Measurements from ENCODE around the gene NPEPPS. TPM values are rescaled to one million over a fixed set of nuclear protein-coding genes. Genes with fewer than 3 reads are reported as not detected.

Gene NPEPPS
- total and polyA plus RNA-seq, 2 of the 13 experiments (the other 11 are each of a cell fraction or from before 2014, with no cell fraction given): 53.5 to 127 TPM

GRCh38 chr17:47636273-47637030, 105.5 kb downstream of the NPEPPS start:
- H3K4me3 ChIP-seq (replicated peaks in 1 of 3; ENCODE audit: insufficient read depth in 1 of 3, low read depth in 2 of 3, low read length in 3 of 3): no peak overlapping the region
- H3K27ac ChIP-seq (ENCODE audit: extremely low read length, insufficient read depth, low read length): no peak overlapping the region
- H3K36me3 ChIP-seq (replicated peaks in 1 of 2; ENCODE audit: control insufficient read depth in 1 of 2, insufficient read depth in 2 of 2, low read length in 2 of 2): no peaks in the 10 kb centered on the region; a peak in 1 of 5 replicates

GRCh38 chr17:47638903-47639302, 108.0 kb downstream of the NPEPPS start:
- DNase-seq (ENCODE audit: low spot score) (no peak), FAIRE-seq (no peak), ATAC-seq (no peak)
- Histone ChIP-seq H2AFZ (ENCODE audit: low read length) (no peak overlapping the region), H3K9ac (ENCODE audit: insufficient read depth, low read depth, low read length) (no peak overlapping the region), H3K79me2 (ENCODE audit: insufficient read depth, low read length) (no peaks in the 10 kb centered on the region), H4K20me1 (ENCODE audit: insufficient read depth, low read length) (no peaks in the 10 kb centered on the region), H3K4me1 (ENCODE audit: insufficient read depth, low read length) (no peaks in the 10 kb centered on the region), H3K9me3 (ENCODE audit: low read length) (no peaks in the 10 kb centered on the region), H3K4me2 (ENCODE audit: low read depth, low read length) (no peak overlapping the region), H3K27me3 (ENCODE audit: control insufficient read depth in 1 of 2, insufficient read depth in 2 of 2, low read length in 2 of 2) (no peaks in the 10 kb centered on the region), H3K27ac (ENCODE audit: extremely low read length, insufficient read depth, low read length) (no peak overlapping the region), H3K36me3 (replicated peaks in 1 of 2; ENCODE audit: control insufficient read depth in 1 of 2, insufficient read depth in 2 of 2, low read length in 2 of 2) (no peaks in the 10 kb centered on the region; a peak in 1 of 5 replicates), H3K4me3 (replicated peaks in 1 of 3; ENCODE audit: insufficient read depth in 1 of 3, low read depth in 2 of 3, low read length in 3 of 3) (no peak overlapping the region)
- intact Hi-C loops (cut with micrococcal nuclease; ENCODE audit: unreplicated experiment): no loop called here
- ChIA-PET POLR2A (no interaction called here), CTCF (ENCODE audit: low intra/inter-chr PET ratio, low total read pairs) (no interaction called here)
- in situ Hi-C loops (cut with HindIII; ENCODE audit: extremely low pct_ligation_motif_present, low pct_unique_long_range_greater_than_20kb): no loop called here
- 70% methylated on average over 5 of the region's 5 CpGs for WGBS (ENCODE audit: low lambda C conversion rate)
- no TSS peak for BruUV-seq (replicated peaks)
- TF ChIP-seq KDM1A (CRISPR knock-in tag; IDR thresholded peaks at IDR 0.05) (no peak), ZNF850 (CRISPR knock-in tag; conservative IDR thresholded peaks at IDR 0.05) (no peak), ZNF720 (CRISPR knock-in tag; IDR thresholded peaks at IDR 0.05) (no peak), ZNF569 (CRISPR knock-in tag; IDR thresholded peaks at IDR 0.05; ENCODE audit: borderline replicate concordance) (no peak), SIX4 (CRISPR knock-in tag; IDR thresholded peaks at IDR 0.05) (no peak), SAFB2 (CRISPR knock-in tag; IDR thresholded peaks at IDR 0.05; ENCODE audit: borderline replicate concordance, low read depth) (no peak), ARID3A (IDR thresholded peaks at IDR 0.05; ENCODE audit: low read depth, low read length) (no peak), REXO4 (CRISPR knock-in tag; IDR thresholded peaks at IDR 0.05; ENCODE audit: borderline replicate concordance) (no peak)
- TF ChIP-seq, protein P1, sequence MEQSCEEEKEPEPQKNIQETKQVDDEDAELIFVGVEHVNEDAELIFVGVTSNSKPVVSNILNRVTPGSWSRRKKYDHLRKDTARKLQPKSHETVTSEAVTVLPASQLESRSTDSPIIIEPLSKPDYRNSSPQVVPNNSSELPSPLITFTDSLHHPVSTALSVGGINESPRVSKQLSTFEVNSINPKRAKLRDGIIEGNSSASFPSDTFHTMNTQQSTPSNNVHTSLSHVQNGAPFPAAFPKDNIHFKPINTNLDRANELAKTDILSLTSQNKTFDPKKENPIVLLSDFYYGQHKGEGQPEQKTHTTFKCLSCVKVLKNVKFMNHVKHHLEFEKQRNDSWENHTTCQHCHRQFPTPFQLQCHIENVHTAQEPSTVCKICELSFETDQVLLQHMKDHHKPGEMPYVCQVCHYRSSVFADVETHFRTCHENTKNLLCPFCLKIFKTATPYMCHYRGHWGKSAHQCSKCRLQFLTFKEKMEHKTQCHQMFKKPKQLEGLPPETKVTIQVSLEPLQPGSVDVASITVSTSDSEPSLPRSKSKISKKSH (CRISPR knock-in tag; IDR thresholded peaks at IDR 0.05; ENCODE audit: borderline replicate concordance): no peak

More at GRCh38 chr17:47636273-47637030, 105.5 kb downstream of the NPEPPS start:
- no peaks in the 10 kb centered on the region for H3K79me2 ChIP-seq (ENCODE audit: insufficient read depth, low read length)
- POLR2A ChIA-PET: no interaction called here
- no peak for DNase-seq (ENCODE audit: low spot score)
- intact Hi-C loops (cut with micrococcal nuclease; ENCODE audit: unreplicated experiment): no loop called here
- no peaks in the 10 kb centered on the region for H3K9me3 ChIP-seq (ENCODE audit: low read length)
- no peak overlapping the region for H3K9ac ChIP-seq (ENCODE audit: insufficient read depth, low read depth, low read length)
- no peak for ATAC-seq
- in situ Hi-C loops (cut with HindIII; ENCODE audit: extremely low pct_ligation_motif_present, low pct_unique_long_range_greater_than_20kb): no loop called here
- FAIRE-seq: no peak
- TF ChIP-seq MAFK (conservative IDR thresholded peaks at IDR 0.05 in 1 of 2, IDR thresholded peaks at IDR 0.05 in 1 of 2; ENCODE audit: low read length in 2 of 2) (0 out of 4 replicates have a peak, but pooled peaks of 1 of the 2 experiments have one; percentile 3), AHR (CRISPR knock-in tag; IDR thresholded peaks at IDR 0.05) (no peak)
- no TSS peak for BruUV-seq (replicated peaks)
- no peak overlapping the region for H2AFZ ChIP-seq (ENCODE audit: low read length)
- WGBS (ENCODE audit: low lambda C conversion rate): 93% methylated on average over 2 of the region's 2 CpGs
- no peaks in the 10 kb centered on the region for H3K27me3 ChIP-seq (ENCODE audit: control insufficient read depth in 1 of 2, insufficient read depth in 2 of 2, low read length in 2 of 2)
- no peaks in the 10 kb centered on the region for H4K20me1 ChIP-seq (ENCODE audit: insufficient read depth, low read length)
- CTCF ChIA-PET (ENCODE audit: low intra/inter-chr PET ratio, low total read pairs): no interaction called here
- no peaks in the 10 kb centered on the region for H3K4me1 ChIP-seq (ENCODE audit: insufficient read depth, low read length)
- H3K4me2 ChIP-seq (ENCODE audit: low read depth, low read length): no peak overlapping the region
